DMS53 (cell line): ENCODE data around the gene GAPDH.
A peak's percentile ranks its signal among the peaks of the same experiment; 100 is the strongest.
"Not testable (repeated sequence)": the region's sequence is repeated elsewhere in the genome, so short reads cannot be mapped to it uniquely, and the experiment has no call there.

ENCODE experiments used
- DNase-seq: peaks from one replicate; lab custom pipeline; 2025; lab: John Stamatoyannopoulos, UW

GAPDH gene

GRCh38 chr12:6533923-6534694, at the start of gene GAPDH:
GAPDH (plus strand) TSS chr12:6534517; CDS start chr12:6534833, 316 bp downstream.
- DNase-seq = peak; percentile 100

GRCh38 chr12:6488240-6488639, 46.1 kb upstream of the GAPDH start:
- no peak for DNase-seq

DNA sequence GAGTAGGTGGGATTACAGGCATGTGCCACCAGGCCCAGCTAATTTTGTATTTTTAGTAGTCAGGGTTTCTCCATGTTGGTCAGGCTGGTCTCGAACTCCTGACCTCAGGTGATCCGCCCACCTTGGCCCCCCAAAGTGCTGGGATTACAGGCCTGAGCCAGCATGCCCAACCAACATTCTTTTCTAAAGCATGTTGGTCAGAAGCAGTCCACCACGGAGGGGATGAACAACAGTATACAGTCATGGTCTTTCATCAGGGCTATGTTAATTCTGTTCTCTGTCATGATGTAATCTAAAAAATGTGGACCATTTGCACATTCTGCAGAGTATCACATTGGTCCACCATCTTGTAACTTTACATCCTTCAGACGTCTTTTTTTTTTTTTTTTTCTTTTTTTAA, 44.9 kb upstream of the GAPDH start:
- no peak for DNase-seq

DNA sequence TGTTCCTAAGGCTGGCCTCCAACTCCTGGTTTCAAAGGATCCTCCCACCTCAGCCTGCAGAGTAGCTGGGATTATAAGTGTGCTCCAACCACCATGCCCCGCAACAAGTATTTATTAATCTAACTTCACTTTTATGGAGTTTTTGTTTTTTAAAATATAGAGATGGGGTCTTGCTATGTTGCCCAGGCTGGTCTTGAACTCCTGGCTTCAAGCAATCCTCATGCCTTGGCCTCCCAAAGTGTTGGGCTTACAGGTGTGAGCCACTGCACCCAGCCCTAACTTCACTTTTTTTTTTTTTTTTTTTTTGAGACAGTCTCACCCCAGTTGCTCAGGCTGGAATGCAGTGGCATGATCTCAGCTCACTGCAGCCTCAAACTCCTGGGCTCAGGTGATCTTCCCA, 43.6 kb upstream of the GAPDH start:
- not testable (repeated sequence) for DNase-seq

DNA sequence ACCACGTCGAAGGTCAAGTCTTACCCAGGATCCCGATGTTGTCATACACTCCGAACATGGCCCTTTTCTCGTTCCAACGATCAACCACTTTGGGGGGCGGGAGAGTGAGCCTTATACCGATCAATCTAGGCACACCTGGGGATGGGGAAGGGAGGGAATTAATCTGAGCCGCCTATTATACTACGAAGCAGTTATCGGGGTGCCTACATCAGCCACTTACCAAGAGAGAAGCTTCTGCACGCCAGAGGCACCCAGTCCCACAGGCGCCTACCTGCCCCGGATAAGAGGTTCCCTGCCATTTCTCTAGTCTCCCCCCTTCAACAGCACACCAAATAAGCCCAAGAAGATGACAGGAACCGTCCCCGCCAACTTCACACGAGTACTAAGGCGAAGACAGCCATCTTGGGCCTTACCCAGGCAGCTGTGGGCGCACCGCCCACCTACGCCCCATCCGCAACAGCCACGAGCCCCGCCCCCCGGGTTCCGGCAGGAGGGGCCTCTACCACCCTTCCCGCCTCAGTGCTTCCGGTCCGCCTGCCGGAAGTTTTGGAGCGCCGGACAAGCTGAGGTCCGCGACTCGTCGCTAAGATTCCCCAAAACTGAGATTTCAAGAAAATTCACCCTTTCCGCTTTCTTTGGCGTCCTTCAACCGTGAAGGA, 41.4 kb upstream of the GAPDH start, which contains the start of gene MRPL51:
Gene MRPL51, minus strand, starts transcription at position 425 of the 659 bp plus-strand sequence. Its CDS starts 126 bp downstream, at position 299.
- peak; percentile 100 for DNase-seq

DNA sequence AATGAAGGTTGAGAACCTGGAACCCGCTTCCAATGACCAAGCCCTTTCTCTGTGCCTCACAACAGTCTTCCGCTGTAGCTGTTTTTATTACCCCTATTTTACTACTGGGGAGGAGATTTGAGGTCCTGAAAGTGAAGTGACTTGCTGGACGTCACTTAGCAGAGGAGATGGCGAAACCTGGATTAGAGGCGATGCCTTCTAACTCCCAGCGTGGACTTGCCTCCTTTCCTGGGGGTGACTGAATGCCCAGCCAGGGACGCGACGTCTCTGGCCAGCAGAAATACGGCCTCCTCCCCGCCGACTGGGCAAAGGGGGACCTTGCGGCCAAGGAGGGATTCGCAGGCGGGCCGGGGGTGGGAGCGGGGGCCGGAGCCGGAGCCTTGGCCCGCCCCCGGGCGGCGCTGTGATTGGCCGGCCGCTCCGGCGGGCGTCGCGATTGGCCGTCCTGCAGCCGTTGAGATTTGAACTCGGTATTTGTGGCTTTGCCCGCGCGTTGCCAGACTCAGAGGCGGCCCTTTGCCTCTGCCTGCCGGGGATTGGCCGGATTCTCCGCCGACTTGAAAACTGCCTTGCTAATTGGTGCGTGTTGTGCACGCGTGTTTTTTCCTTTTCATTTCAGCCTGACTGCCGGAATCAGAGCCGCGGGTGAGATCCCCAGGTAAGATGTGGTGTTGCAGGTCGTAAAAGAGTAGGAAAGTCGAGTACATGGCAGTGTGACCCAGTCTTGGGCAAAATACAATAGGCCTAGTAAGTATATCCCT, 40.6 kb upstream of the GAPDH start, which contains the start of gene NCAPD2:
Gene NCAPD2, plus strand, starts transcription at position 606 of the 761 bp plus-strand sequence. CDS start 997 bp downstream, outside the sequence.
- DNase-seq = peak; percentile 100

DNA sequence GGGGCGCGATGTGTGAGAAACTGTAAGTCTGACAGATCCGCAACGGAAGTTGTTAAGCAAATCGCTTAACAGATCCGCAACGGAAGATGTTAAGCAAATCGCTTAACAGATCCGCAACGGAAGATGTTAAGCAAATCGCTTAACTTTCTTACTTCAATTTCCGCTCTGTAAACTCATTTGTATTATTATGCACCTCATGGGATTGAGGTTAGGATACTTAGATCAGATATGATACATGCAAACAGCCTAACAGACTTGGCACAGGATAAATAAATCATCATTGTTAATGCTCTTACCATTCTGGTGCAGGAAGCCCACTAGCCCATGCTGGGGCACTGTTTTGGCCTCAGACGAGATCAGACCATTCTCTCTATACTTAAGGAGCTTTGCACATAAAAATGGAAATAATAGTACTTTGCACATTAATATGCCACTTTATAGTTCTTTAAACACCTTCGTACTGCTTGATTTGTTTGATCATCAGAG, 40.0 kb upstream of the GAPDH start:
- DNase-seq = peak; percentile 74

DNA sequence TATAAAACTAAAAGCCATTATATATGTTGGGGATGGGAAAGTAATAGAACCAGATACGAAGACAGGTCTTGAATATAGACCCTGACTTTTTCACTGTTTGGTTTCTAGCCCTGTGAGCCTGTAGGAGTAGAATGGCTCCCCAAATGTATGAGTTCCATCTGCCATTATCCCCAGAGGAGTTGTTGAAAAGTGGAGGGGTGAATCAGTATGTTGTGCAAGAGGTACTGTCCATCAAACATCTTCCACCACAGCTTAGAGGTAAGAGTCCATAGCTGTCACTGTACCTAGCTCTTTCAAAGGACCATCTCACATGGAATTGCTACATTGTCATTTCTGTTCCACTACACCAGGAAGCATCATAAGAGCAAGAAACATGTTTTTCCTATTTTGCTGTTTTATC, 39.3 kb upstream of the GAPDH start:
- no peak for DNase-seq

DNA sequence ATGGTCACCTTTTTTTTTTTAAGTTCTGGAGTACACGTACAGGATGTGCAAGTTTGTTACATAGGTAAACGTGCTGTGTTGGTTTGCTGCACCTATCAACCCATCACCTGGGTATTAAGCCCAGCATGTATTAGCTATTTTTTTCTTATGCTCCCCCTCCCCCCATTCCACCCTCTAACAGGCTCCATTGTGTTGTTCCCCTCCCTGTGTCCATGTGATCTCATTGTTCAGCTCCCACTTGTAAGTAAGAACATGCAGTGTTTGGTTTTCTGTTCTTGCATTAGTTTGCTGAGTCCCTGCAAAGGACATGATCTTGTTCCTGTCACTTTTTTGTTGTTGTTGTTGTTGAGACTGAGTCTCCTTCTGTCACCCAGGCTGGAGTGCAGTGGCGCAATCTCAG, 37.0 kb upstream of the GAPDH start:
- DNase-seq = not testable (repeated sequence)

- DNase-seq = no peak
Observed at GRCh38 chr12:6500466-6500865, 33.9 kb upstream of the GAPDH start.

DNA sequence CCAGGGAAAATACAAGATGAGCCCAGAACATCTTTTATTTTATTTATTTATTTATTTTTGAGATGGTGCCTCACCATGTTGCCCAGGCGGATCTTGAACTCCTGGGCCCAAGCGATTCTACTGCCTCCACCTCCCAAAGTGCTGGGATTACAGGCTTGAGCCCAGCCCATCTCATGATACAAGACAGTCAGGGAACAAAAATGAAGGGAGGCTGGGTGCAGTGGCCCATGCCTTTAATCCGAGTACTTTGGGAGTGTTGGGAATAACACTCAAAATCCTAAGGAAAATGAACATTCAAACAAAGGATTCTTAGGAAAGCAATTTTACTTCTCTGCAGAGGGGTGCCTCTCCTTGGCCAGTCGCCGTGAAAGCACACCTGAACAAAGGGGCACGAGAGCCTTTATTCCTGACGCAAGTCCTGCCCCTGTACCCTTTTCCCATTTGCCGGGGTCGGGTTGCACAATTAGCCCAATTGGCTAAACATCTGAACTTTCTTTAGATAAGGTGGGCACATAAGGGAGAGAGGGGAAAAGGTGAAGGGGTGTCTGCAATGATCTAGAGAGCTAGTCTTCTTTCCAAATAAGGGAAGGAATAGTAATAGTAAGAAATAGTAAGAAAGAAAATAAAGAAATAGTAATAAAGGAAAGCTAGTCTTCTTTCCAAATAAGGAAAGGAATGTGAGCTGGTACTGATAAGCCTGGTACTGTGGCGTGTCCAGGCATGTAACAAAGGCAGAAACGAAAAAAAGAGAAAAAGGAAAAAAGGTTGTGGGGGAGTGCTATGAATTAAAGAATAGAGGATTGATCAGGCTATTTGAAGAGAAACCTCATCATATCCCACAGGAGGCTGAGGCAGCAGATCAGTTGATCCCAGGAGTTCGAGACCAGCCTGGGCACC, 27.0 kb upstream of the GAPDH start:
- DNase-seq = no peak

- no peak for DNase-seq
Observed at GRCh38 chr12:6508087-6508486, 26.2 kb upstream of the GAPDH start.

DNA sequence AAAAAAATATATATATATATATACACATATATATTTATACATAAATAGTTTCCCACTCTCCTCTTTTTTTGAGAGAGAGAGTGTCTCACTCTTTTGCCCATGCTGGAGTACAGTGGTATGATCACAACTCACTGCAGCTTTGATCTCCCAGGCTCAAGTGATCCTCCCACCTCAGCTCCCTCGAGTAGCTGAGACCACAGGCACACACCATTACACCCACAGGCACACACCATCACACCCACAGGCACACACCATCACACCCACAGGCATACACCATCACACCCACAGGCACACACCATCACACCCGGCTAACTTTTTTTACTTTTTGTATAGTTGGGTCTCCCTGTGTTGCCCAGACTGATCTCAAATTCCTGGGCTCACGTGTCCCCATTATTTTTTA, 14.1 kb upstream of the GAPDH start:
- DNase-seq = no peak

GRCh38 chr12:6522193-6522592, 12.1 kb upstream of the GAPDH start:
- DNase-seq = no peak

- no peak for DNase-seq
Observed at GRCh38 chr12:6523708-6524107, 10.6 kb upstream of the GAPDH start.

DNA sequence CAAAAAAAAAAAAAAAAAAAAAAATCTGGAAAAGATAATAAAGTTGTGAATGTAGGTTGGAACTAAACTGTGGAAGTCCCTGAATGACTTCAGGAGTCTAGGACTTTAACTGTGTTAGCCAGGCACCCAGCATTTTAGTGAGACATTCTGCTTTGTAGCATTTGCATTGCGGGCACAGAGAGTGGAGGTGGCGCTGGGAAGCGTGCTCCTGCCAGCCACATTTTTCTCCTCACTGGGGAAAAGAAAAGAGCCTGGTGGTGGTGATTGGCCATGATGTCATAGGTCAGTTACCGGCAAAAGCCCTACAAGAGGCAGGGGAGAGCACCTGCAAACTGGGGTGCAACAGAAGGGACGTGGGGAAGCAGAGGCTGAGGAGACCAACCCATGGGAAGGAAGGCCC, 9.7 kb upstream of the GAPDH start:
- DNase-seq = no peak

GRCh38 chr12:6526201-6526600, 8.1 kb upstream of the GAPDH start:
- no peak for DNase-seq

DNA sequence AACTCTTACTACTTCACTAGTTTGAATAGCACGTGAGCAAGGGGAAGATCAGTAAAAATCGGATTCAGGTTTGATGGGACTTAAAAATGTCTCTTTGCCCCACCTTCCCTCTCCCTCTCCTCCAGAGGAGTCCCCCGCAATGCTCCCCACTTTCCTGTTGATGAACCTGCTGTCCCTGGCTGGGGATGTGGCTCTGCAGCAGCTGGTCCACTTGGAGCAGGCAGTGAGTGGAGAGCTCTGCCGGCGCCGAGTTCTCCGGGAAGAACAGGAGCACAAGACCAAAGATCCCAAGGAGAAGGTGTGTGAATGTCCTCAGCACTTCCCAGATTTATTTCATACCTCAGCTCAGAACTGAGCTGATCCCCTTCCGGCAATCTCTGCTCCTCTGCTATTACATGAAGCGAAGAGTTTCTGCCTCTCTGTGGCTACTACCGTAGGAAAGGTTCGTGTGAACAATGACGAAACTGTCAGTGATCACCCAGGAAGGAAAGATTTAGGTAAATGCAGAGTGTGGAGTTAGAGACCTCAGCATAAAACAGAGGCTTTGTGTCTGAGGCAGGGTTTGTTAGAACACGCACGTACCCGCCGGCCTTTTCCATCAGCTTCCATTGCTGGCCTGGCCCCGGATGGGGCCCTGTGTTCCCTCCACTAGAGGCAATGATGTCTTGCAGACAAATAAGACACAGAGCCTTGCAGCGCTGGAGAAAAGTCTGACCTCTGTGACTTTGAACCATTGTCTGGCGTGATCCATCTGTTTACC, 7.4 kb upstream of the GAPDH start:
- DNase-seq = no peak

DNA sequence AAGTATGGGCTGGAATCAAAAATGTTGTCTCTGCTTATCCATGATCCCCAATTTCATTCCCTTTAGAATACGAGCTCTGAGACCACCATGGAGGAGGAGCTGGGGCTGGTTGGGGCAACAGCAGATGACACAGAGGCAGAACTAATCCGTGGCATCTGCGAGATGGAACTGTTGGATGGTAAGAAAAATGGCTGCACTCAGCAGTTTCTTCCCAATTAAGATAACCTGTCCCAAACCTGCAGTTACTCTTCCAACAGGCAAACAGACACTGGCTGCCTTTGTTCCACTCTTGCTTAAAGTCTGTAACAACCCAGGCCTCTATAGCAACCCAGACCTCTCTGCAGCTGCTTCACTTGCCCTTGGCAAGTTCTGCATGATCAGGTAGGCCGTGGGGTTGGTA, 6.6 kb upstream of the GAPDH start:
- no peak for DNase-seq

DNA sequence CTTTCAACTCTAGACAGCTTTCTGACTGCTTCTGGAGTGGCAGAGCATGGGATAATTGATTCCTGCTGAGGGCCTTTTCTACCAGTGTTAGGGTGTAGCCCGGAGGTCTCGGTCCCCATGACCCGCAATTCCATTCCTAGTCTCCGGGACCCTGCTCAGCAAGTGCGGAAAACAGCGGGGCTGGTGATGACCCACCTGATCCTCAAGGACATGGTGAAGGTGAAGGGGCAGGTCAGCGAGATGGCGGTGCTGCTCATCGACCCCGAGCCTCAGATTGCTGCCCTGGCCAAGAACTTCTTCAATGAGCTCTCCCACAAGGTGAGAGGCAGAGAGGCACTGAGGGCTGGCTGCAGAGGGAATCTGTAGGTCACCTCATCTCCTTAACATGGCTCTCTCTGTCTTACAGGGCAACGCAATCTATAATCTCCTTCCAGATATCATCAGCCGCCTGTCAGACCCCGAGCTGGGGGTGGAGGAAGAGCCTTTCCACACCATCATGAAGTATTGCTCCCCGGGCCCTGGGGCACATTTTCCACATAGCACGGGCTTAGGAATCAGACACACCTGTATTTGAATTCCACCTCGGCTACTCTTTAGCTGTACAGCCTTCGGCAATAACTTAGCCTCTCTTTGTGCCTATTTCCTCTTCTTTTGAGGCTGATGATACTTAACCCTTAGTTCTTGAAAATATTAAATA, 5.6 kb upstream of the GAPDH start:
- DNase-seq = no peak
